ENCODE measurements around the gene NUDT1. TPM values are rescaled to one million over a fixed set of nuclear protein-coding genes. Genes with fewer than 3 reads are reported as not detected.
A peak's percentile ranks its signal among the peaks of the same experiment; 100 is the strongest.

NUDT1 gene
- total RNA-seq, 1 experiment from 2014 or later: 100 TPM

DNA sequence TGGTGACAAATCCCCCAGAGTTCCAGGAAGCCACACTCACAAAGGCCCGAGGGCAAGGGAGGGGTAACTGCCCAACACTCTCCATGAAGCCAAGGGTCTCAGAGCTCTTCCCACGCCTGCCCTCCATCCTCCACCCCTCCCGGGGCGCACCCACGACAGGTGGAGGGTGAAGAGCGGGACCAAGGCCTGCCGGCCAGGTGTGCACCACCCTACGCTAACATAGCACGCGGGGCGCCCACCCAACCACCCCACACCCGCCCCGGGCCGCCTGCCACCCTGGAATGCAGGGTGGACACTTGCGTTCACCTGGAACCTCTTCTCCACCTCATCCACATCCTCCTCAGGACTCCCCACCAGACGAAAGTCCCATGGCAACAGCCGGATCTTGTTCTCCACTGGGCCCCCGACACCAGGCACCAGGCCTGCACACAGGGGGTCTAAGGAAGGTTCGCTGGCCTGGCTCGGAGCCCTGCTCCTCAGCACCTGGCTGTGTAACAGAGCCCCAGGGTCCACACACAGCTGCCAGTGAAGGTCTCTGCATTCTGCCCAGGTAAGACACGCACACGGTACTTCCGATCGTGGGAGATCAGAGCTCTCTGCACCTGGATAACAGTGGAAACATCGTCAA is 42.0 kb upstream of the NUDT1 start:
- TF ChIP-seq, protein P1, sequence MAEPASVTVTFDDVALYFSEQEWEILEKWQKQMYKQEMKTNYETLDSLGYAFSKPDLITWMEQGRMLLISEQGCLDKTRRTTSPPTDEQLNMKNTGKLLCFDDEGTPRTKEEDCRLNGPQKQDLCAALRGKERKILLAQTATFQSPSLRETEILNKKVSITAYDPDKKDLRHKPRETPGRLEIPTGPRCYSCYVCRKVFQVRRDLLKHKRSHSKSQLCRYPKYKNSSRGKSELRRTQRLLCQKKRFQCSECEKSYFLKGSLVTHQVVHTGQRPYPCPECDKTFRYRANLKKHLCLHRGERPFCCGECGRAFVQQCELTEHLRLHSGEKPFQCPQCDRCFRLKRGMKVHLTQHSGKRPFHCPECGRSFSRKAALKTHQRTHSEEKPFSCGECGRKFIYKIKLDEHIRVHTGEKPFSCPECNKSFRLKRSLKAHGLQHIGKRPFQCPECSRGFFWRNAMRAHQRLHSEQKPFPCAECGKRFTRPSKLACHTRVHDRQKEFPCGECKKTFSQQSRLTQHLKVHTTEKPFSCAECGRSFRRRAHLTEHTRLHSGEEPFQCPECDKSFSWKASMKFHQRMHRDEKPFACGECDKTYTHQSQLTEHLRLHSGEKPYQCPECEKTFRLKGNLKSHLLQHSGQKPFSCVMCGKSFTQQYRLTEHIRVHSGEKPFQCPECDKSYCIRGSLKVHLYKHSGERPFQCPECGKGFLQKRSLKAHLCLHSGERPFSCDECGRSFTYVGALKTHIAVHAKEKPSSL (CRISPR knock-in tag; conservative IDR thresholded peaks at IDR 0.05): no peak
- TF ChIP-seq SOX15 (CRISPR knock-in tag; IDR thresholded peaks at IDR 0.05) (no peak), NFATC4 (CRISPR knock-in tag; IDR thresholded peaks at IDR 0.05) (no peak), ZNF396 (CRISPR knock-in tag; IDR thresholded peaks at IDR 0.05; ENCODE audit: borderline replicate concordance) (no peak), GABPB1 (CRISPR knock-in tag; IDR thresholded peaks at IDR 0.05) (no peak), RORB (CRISPR knock-in tag; IDR thresholded peaks at IDR 0.05) (no peak), GTF2I (CRISPR knock-in tag; conservative IDR thresholded peaks at IDR 0.05) (no peak), MYBL2 (CRISPR knock-in tag; IDR thresholded peaks at IDR 0.05) (no peak)
- TF ChIP-seq, protein P2, sequence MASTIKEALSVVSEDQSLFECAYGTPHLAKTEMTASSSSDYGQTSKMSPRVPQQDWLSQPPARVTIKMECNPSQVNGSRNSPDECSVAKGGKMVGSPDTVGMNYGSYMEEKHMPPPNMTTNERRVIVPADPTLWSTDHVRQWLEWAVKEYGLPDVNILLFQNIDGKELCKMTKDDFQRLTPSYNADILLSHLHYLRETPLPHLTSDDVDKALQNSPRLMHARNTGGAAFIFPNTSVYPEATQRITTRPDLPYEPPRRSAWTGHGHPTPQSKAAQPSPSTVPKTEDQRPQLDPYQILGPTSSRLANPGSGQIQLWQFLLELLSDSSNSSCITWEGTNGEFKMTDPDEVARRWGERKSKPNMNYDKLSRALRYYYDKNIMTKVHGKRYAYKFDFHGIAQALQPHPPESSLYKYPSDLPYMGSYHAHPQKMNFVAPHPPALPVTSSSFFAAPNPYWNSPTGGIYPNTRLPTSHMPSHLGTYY (CRISPR knock-in tag; IDR thresholded peaks at IDR 0.05): no peak
- ATAC-seq (no peak), DNase-seq (ENCODE audit: low spot score) (no peak)
- peaks cover 36% of the 10 kb centered on the region for H3K36me3 Mint-ChIP-seq
- POLR2A ChIA-PET: no interaction called here
- no peaks in the 10 kb centered on the region for H3K27me3 Mint-ChIP-seq (ENCODE audit: low read depth)
- CTCF ChIA-PET: interaction anchor here (1.4 kb wide), 1 partner anchor 9 kb away, joined by 7 read pairs; no protein-coding TSS in a partner anchor
- H3K4me3 Mint-ChIP-seq: no peak overlapping the region
- H3K4me1 Mint-ChIP-seq: no peaks in the 10 kb centered on the region
- H3K9me3 Mint-ChIP-seq: peaks cover 14% of the 10 kb centered on the region; the same call in 1 of the 2 replicates
- H3K27ac Mint-ChIP-seq: peak overlapping the region; percentile 31; the same call in 1 of the 2 replicates

- Mint-ChIP-seq H3K27ac (peak overlapping the region; percentile 31; the same call in 1 of the 2 replicates), H3K36me3 (peaks cover 31% of the 10 kb centered on the region), H3K27me3 (ENCODE audit: low read depth) (no peaks in the 10 kb centered on the region), H3K9me3 (peaks cover 9% of the 10 kb centered on the region; the same call in 1 of the 2 replicates), H3K4me1 (no peaks in the 10 kb centered on the region), H3K4me3 (no peak overlapping the region)
- ChIA-PET CTCF (interaction anchor here (1.4 kb wide), 1 partner anchor 9 kb away, joined by 7 read pairs; no protein-coding TSS in a partner anchor), POLR2A (no interaction called here)
- no peak for DNase-seq (ENCODE audit: low spot score)
- ATAC-seq: no peak
- no peak for TF ChIP-seq ELF4 (CRISPR knock-in tag; IDR thresholded peaks at IDR 0.05; ENCODE audit: low read depth)
- TF ChIP-seq KAT7 (CRISPR knock-in tag; IDR thresholded peaks at IDR 0.05; ENCODE audit: borderline replicate concordance): no peak
- no peak for TF ChIP-seq FOXK1 (CRISPR knock-in tag; IDR thresholded peaks at IDR 0.05)
- no peak for TF ChIP-seq ZSCAN18 (CRISPR knock-in tag; IDR thresholded peaks at IDR 0.05)
- TF ChIP-seq GTF2I (CRISPR knock-in tag; conservative IDR thresholded peaks at IDR 0.05): no peak
- TF ChIP-seq, protein P3, sequence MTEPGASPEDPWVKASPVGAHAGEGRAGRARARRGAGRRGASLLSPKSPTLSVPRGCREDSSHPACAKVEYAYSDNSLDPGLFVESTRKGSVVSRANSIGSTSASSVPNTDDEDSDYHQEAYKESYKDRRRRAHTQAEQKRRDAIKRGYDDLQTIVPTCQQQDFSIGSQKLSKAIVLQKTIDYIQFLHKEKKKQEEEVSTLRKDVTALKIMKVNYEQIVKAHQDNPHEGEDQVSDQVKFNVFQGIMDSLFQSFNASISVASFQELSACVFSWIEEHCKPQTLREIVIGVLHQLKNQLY (CRISPR knock-in tag; IDR thresholded peaks at IDR 0.05): no peak
- TF ChIP-seq NR3C1 (CRISPR knock-in tag; conservative IDR thresholded peaks at IDR 0.05; ENCODE audit: low read depth): no peak
- no peak for TF ChIP-seq HMGA2 (CRISPR knock-in tag; IDR thresholded peaks at IDR 0.05)
- no peak for TF ChIP-seq RORB (CRISPR knock-in tag; IDR thresholded peaks at IDR 0.05)
- no peak for TF ChIP-seq CDX4 (CRISPR knock-in tag; IDR thresholded peaks at IDR 0.05; ENCODE audit: borderline replicate concordance)
- TF ChIP-seq ETV6 (CRISPR knock-in tag; IDR thresholded peaks at IDR 0.05): no peak
- TF ChIP-seq FOXP1 (CRISPR knock-in tag; IDR thresholded peaks at IDR 0.05; ENCODE audit: borderline replicate concordance): no peak
Observed at GRCh38 chr7:2200584-2200980, 41.4 kb upstream of the NUDT1 start.
